DOHH2 (cell line): ENCODE measurements around the gene BDP1.

ENCODE experiments used
- EZH2phosphoT487 ChIP-seq: fragments of 200-600 bp; sonication (generic); IDR thresholded peaks from 2 replicates; pipeline ENCODE4 v1.6.1; 2017; ENCODE audit warnings: borderline replicate concordance, mild to moderate bottlenecking, antibody characterized with exemption, low read length, moderate library complexity, mixed read lengths
- TF ChIP-seq, protein P1 (sequence below): fragments of 200-600 bp; sonication (generic); IDR thresholded peaks from one replicate; pipeline ENCODE4 v1.5.1; 2014; ENCODE audit warnings: antibody characterized with exemption, mild to moderate bottlenecking, low read depth, low read length; ENCODE audit not compliant: poor library complexity, severe bottlenecking

DNA sequence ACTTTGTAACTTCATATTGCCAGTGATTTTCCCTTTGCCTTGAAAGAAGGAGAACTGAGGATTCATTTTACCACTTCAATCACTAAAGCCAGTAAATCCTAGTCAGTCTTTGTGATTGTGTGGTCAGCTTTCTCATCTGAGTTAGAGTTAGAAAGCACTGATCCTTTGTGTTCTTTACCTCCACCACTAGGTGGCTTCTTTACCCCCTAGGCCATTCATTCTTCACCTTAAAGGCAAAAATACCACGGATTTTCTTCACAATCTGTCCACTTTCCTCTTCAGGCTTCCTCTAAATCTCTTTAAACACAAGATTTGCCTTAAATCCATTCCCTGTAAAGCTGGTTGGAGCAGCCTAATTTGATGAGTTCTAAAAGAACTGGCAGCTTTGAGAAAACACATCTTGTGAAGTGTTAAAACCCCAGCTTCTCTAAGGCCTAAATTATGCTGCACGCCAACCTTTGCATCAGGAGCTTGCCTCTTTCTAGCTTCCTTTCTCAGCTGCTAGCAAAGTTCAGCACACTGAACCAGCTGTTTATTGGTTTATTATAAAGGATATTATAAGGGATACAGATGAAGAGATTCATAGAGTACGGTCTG is 20.4 kb downstream of the BDP1 start:
- TF ChIP-seq, protein P1, sequence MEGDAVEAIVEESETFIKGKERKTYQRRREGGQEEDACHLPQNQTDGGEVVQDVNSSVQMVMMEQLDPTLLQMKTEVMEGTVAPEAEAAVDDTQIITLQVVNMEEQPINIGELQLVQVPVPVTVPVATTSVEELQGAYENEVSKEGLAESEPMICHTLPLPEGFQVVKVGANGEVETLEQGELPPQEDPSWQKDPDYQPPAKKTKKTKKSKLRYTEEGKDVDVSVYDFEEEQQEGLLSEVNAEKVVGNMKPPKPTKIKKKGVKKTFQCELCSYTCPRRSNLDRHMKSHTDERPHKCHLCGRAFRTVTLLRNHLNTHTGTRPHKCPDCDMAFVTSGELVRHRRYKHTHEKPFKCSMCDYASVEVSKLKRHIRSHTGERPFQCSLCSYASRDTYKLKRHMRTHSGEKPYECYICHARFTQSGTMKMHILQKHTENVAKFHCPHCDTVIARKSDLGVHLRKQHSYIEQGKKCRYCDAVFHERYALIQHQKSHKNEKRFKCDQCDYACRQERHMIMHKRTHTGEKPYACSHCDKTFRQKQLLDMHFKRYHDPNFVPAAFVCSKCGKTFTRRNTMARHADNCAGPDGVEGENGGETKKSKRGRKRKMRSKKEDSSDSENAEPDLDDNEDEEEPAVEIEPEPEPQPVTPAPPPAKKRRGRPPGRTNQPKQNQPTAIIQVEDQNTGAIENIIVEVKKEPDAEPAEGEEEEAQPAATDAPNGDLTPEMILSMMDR = peak; percentile 86
- no peak for TF ChIP-seq EZH2phosphoT487
